Stimulated activated CD4-positive, alpha-beta T cell treated with anti-CD3 and anti-CD28 coated beads, TNF-alpha, amount 100 ng/mL, for 4 hours (primary cell): ENCODE data around the gene PSMB3.

Source experiments
- DNase-seq, 3 experiments: peaks; one replicate each; pipeline ENCODE4 v3.0.0-alpha.2; 2020; ENCODE audit warnings: low read depth in 3 of 3

The PSMB3 gene

DNA sequence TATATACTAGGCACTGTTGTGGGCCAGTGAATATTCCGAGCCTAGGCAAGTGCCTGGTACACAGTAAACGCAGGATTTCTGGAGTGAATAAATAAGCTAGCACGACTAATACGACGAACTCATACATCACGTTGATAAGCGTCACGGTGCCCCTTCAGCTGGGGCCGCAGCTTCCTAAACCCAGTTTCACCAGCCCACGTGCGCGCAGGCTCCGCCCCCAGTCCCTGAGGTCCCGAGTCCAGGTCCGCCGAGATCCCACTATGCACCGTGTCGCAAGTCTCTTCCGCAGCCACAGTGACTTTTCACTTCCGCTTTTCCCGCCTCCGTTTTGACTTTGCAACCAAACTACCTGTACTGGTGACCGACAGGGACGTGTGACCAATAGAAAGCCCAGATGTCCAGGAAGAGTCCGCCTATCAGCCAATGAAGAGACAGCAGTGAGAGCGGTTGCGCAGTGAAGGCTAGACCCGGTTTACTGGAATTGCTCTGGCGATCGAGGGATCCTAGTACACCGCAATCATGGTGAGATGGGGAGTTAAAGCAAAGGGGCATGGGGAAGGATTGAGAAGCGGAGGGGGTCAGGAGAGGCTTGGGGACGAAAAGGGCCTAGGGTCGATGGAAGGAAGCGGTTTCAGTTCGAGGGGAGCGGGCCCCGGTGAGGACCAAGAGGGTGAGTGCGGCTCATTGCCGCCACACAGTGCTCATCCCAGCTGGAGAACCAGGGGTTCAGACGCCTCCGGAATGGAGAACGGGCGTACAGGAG is at the start of gene PSMB3:
Gene PSMB3 (plus strand): TSS at position 434 of the 763 bp plus-strand sequence. CDS start 86 bp downstream, at position 520.
- DNase-seq = peak; percentile 85 to 94 (median 92)

DNA sequence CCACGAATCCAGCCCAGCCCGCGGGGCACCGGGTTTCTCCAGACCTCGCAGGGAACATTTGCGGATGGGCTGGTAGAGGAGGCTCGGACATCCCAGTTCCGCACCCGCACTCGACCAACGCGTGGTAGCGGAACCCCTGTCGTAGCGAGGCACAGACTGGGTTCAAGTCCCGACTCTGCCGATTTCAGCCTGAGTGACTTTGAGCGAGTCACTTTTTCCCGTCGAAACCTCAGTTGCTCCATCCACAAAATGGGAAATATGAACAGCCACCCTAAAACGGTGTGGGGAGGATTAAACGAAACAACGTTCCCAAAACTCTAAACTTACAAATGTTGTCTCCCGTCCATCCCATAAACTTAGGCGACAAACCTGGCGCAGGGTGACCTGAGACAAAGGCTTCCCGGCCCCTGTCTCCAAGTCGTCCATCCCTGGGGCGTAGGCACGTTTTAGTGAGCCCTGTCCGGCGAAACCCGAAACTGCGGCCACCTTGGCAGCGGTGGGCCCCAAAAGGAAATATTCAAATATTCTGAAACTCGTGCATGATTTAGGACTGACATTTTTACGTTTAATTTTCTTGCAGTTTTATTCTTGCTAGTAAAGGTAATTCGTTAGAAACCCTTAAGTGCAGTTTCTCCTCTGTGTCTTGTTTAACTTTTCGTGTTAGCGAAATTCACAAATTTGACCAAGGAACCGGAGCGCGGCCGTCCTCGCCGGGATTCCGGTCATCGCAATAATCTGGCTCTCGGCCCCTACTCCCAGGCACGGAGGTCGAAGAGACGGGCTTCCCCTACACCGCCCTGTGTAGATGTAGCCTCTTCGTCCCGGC is 49.4 kb upstream of the PSMB3 start:
- peak in 1 of 3 experiments; percentile 21 for DNase-seq

DNA sequence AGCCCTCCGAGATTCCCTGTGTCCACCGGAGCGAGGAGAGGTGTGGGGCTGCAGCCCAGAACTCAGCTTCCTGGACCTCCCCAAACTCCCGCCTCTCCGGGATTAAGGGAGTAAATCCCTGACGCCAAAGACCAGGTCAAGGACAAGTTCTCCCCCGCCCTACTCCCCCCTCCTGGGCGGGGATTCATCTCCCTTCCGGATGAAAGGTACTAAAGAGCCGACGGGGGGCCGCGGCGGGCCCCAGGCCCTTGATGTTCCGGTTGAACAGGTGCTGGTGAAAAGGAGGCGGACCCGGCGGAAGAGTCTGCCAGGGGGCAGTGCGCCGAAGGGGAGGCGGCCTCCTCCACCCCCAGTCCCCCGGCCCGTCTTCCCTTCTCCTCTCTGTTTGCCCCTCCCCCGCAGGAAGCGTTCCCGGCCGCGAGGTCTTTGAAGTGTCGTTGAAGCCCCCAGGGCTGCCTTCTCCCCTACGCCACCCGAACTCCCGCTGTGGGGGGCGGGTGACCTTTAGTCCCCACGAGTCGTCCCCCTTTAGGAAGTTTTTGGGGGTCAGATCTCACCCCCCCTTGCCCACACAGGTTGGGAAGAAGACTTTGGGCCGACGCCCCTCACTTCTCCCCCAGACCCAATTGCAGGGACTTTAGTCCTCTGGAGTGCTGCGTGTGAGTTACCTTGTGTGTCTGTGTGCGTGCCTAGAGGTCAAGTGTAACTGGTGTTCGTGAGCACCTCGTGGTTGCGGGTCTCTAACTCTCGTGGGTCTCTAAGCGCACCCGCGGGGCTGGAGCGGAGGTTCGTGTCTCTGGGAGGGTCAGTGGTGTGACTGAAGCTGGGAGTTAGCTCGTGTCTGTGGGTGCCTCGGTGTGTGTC is 48.6 kb upstream of the PSMB3 start:
- peak; percentile 79 to 85 (median 83) for DNase-seq

DNA sequence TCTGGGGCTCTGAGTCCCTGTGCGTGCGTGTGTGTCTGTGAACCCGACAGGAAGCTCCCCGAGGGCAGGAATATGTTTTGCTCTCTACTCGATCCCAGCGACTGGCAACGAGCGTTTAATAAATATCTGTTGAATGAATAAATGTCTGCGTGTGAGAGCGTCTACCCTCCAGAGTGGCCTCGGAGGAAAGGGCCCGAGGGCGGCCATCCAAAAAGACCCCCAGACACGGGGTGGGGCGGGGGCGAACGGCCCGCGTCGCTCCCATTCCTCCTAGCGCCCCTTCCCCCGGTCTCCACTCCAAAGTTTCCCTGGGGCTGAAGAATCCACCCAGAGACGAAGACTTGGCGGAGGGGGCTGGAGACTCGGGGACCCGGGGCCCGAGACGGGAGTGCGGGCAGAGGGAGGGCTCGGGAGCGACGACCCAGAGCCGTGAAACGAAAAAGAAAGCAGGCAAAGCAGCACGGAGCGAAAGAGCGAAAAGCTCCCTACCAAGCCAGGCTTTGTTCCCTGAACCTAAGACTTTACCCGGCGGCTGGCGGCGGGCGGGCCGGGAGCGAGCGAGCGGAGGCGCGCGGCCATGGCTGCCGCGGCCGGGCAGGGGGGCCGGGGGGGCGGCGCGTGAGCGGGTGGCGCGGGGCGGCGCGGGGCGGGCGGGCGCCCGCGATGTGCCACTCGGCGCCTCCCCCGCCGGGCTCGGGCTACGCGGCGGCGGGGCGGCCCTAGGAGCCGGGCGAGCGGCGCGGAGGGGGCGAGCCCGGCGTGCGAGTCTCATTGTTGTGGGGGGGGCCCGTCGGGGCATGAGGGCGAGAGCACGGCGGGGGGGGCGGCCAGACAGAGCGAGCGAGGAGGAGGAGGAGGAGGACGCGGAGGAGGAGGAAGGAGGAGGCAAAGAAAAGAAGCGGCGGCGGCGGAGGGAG is 47.7 kb upstream of the PSMB3 start, which contains the start of gene MLLT6:
Gene MLLT6 (plus strand): TSS at position 668 of the 917 bp plus-strand sequence. CDS start 360 bp downstream, outside the sequence.
- DNase-seq = peak; percentile 76 to 83 (median 83)

DNA sequence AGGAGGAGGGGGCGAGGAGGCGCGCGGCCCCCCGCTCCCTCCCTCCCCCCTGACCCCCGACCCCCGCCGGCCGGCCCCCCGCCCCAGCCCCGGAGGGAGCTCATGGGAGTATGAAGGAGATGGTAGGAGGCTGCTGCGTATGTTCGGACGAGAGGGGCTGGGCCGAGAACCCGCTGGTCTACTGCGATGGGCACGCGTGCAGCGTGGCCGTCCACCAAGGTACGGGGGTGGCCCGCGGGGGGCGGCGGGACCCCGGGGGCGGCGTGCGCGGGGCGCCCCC is 47.1 kb upstream of the PSMB3 start:
- DNase-seq = no peak

DNA sequence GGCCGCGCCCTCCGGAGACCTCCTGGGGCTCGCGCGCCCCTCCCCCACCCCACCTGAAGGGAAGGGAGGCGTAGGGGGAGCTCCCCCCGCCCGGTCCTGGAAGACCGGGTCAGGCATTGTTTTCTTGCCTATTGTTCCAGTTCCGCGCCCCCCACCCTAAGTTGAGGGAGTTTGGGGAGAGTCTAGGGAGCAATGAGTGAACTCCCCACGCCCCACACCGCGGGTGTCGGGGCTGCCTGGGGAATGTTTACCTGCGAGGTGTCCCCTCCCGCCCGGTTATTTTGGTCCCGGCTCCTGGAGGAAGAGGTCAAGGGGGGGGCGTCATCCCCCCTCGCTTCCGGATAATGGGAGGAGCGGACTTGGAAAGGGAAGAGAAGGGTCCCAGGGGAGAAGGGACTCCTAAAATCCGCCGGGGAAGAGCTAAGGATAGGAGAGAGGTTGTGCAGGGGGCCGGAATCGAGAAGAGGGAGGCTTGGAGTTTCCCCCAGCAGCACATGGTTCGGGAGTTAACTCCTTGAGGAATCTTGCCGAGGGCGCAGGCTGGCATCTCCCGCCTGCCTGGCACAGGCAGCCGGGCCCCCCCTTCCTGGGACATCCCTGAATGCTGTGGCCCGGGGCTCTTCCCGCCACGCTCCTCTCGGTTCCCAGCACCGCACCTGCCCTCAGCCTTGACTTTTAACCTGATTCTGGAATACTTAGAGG is 46.6 kb upstream of the PSMB3 start:
- DNase-seq = peak; percentile 34 to 48 (median 44)

DNA sequence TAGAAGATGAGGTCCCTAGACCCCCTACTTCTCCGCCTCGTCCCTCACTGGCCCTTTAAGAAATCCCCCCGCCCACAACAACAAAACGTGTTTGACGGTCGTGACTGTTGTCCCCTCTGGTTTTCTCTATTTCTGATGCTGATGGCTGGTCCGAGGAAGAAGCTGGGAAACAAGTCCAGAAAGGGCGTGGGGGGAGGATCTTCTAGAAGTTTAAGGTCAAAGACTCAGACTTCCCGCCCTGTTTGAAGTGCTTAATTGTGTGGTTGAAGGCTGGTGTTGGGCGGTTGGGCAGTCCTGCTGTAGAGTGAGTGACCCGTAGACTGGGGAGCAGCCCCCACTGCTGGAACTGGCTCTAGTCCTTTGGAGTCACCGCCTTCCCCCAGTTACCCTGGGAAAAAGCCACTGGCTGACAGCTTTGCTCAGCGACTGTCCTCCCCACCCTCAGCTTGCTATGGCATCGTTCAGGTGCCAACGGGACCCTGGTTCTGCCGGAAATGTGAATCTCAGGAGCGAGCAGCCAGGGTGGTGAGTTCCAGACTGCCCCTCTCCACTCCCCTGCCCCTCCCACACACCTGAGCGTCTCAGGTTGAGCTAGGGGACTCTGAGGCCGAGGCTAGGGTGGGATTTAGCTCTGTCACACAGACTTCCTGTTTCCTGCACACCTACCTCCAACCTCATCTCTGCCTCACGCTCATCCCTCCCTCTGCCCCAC is 45.9 kb upstream of the PSMB3 start:
- DNase-seq = peak in 2 of 3 experiments; percentile 41 to 53

DNA sequence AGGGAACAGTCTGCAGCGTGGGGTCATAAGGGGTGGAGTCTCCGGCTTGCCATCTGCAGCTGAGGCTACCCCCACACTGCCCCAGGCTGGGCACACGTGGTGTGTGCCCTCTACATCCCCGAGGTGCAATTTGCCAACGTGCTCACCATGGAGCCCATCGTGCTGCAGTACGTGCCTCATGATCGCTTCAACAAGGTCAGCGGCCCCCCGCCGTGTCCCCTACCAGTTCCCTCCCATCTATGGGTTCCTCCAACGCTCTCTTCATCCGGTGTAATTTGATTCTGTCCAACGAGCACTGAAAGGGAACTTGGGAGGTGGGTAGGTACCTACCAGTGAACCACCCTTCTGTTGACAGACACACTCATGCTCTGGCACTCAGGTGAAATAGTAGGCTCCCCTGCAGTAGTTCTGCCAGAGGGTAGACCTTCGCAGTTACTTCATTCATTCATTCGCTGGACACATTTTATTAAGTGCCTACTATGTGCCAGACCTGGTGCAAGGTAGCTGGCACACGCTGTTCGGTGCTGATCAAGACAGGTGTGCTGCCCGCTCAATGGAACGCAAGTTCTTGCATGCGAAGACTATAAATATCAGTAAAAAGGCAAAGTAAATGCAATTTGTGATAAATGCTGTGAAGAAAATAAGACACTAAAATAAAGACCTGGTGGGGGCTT is 44.7 kb upstream of the PSMB3 start:
- no peak for DNase-seq

DNA sequence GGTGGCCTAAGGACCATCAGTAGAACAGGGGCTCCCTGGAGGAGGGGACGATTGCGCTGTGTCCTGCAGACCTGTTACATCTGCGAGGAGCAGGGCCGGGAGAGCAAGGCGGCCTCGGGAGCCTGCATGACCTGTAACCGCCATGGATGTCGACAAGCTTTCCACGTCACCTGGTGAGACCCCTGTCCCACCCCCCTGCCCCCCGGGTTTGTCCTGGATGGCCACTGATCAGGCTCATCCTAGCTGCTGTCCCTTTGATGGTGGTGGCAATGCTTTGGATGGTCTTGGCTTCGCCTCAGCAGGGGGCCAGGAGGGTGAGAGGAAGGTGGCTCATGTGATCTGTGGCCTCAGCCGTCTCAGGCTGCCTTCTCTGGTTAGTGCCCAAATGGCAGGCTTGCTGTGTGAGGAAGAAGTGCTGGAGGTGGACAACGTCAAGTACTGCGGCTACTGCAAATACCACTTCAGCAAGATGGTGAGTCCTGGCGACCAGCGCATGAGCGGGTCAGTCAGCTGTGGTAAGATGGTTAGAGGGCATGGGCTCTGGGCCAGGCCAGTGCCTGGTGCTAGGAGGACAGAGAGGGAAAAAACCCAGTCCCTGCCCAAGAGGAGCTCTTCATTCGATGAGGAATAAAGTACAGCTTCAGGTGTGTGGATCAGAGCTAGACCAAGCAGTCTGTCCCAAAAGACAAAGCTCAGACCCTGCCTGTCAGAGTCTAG is 43.3 kb upstream of the PSMB3 start:
- DNase-seq = no peak

DNA sequence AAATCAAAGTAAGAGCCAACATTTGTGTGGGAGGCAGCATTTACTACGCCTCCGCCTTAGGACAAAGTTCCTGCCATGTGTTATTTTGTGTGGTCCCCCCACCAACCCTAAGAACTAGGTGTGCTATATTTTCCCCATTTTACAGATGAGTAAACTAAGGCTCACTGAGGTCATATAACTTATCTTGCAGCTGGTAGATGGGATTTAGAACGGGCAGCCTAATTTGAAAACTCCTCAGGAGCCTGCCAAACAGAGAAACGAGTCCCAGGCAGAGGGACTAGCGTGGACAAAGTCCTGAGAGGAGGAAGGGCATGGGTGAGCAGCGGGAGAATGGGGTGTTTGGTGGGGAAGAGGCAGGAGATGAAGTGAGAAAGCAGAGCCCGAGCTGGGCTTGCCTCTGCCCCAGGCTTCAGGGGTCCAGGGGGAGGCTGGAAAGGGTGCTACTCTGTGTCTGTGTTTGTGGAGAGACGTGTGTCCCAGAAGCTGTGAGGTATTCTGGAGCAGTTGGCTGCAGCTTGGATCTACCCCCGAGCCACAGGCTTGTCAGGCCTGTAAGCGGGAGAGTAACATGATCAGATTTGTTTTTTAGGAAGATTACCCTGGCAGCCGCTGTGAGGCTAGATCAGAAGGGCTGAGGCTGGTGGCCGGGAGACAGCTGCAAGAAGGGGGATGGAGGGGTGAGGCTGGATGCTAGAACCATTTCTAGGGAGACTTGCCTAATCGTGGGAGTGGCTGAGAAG is 42.5 kb upstream of the PSMB3 start:
- no peak for DNase-seq

DNA sequence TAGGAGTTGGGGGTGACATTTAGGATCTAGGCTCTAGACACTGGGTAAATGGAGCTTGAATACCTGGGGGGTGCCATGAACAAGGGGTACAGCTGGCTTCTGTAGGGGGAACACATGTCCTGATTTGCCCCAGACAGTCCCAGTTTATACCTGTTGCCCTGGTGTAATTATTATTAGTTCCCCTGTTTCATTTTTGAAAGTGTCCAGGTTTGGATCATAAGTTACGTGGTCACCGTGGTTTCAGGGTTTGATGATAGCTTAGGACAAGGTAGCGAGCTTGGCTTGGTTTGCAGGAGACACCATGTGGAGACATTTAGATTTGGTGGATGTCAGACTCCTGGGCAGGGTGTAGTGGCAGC is 42.0 kb upstream of the PSMB3 start:
- DNase-seq = no peak

DNA sequence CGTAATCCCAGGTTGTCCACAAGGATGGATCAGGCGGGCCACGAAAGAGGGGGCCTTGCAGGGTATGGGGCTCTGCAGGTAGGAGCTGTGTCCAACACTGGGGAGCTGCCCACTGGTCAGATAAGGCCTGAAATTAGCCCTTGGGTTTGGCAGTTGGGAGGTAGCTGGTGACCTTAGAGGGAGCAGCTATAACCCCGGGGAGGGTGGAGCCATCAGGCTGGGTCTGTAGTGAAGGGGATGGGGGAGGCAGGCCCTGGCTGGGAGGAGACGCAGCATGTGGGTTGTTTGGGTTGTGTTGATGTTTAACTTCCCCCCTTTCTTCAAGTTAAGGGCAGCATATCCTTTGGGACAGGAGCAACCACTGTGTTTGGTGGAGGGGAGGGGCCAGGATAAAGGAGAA is 41.6 kb upstream of the PSMB3 start:
- no peak for DNase-seq

DNA sequence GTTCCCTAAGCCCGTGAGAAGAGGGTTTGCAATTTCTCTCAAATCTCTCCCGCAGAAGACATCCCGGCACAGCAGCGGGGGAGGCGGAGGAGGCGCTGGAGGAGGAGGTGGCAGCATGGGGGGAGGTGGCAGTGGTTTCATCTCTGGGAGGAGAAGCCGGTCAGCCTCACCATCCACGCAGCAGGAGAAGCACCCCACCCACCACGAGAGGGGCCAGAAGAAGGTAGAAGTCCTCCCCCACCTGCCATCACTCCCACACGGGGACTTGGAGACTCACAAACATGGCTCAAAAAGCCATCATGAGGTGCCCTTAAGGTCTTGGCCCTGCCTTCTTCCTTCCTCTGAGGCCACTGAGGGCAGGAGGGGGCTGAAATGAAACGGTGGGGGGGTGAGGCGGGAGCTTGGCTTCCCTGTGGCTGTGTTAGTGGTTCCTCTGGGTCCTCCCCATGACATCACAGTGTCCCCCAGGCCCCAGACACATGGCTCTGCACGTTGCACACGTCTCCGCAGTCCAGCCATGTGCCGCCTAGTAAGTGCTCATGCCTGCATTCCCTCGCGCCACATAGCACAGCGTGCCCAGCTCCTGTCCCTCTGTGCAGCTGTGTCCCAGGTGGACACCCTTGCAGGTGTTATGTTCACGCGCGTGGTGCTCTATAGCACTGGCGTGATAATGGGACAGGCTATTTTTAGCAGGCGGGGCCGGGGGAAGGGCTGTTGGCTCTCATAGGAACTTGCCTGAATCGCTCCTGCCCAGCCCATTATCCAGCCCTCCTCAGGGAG is 40.6 kb upstream of the PSMB3 start:
- DNase-seq = no peak

DNA sequence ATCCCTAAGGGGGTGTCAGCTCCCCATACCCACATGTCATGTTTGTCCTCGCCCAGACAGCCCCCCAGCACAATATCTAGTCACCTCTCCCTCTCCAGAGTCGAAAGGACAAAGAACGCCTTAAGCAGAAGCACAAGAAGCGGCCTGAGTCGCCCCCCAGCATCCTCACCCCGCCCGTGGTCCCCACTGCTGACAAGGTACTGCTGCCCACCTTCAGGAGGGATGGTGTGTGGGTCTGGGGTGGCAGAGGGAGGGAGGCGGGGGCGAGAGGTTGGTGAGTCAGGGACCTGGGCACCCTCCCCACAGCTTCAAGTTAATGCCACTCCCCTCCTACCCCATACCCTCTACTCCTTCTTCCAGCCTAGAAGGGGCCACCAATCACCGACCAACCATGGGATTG is 39.9 kb upstream of the PSMB3 start:
- no peak for DNase-seq

DNA sequence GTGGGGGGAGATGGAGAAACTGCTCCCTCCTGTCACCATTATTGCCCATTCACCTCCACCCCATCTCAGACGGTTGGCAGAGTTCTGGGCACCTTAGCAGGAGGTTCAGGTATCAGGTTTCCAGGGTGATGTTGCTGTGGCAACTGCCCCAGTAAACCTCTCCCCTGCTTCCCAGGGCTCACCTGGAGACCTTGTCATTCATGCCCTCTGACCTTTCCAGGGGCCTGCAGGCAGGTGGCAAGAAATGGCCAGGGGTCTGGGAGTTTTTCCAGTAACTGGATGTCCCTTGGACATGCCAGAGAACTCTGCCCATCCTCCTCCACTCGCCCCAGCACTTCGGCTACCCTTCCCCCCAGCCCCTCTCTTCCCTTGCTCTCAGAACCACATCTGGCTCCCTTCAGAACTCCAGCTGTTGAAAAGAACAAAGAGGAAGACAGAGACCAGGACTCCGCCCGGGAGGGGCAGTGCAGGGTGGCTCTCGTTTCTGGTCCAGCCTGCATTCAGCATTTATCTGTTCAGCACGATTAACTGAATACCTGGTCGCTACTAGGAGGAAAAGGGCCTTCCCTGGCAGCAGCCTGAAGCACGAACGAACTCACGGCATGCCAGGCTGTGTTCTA is 39.0 kb upstream of the PSMB3 start:
- no peak for DNase-seq

DNA sequence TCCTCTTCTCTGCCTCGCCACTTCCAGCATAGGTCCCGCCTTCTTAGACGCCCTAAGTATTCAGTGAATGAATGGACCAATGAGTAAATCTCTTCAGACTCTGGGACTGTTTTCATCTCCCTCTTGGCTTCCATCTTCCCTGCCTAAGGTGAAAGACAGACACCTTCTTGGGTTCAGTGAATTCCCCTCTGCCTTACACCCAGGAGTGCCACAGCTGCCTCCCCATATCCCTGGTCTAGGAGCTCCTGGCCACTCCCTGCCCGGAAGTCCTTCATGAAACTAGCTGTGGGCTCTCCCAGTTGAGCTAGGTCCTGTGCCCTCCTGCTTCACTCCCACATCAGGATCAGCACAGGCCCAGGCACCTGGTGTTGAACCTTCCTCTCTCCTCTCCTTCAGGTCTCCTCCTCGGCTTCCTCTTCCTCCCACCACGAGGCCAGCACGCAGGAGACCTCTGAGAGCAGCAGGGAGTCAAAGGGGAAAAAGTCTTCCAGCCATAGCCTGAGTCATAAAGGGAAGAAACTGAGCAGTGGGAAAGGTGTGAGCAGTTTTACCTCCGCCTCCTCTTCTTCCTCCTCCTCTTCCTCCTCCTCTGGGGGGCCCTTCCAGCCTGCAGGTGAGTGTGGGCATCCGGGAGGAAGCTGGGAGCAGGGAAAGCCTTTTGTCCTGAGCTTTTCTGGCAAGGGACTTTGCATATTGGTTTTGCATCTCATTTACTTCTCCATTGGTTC is 37.2 kb upstream of the PSMB3 start:
- DNase-seq = no peak
